Measurements from ENCODE around the gene QSOX2.

DNA sequence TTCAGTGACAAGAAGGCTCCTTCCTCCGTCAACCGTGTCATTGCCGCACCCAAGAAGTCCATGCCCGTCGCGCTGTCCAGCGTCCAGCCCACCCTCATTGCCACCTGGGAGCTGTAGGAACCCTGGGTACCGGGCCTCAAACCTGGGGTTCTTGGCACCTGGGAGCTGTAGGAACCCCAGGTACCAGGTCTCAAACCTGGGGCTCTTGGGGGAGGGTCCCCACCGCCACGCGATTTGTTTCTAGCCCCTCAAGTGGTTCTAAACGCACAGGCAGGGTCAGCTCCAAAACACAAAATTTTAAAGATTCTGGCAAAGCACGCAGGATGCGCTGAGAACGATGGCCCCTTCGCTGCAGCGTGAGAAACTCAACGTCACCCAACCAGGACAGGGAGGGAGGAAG is 58.4 kb downstream of the QSOX2 start:
- TF ChIP-seq CTCF (conservative IDR thresholded peaks at IDR 0.05; ENCODE audit: low read length), result no peak
- no peak for TF ChIP-seq EZH2phosphoT487 (IDR thresholded peaks at IDR 0.05; ENCODE audit: borderline replicate concordance, low read depth, low read length)
